Fibroblast of villous mesenchyme (primary cell): ENCODE measurements around the gene SBK2. TPM values are rescaled to one million over a fixed set of nuclear protein-coding genes. Genes with fewer than 3 reads are reported as not detected.

Experiments
- DNase-seq: peaks from one replicate; pipeline ENCODE4 v3.0.0-alpha.2; 2010; ENCODE audit warnings: low read depth
- H3K4me3 ChIP-seq: 2 replicates; pipeline ENCODE4 v1.5.1; 2011; ENCODE audit warnings: low read depth, mild to moderate bottlenecking, low read length
- CTCF ChIP-seq: IDR thresholded peaks from 2 replicates; pipeline ENCODE4 v1.5.1; 2012; ENCODE audit warnings: low read depth, mild to moderate bottlenecking, low read length; ENCODE audit not compliant: insufficient read depth
- total RNA-seq: library from RNA; depleted of rRNA; stranded (reverse); fragments of >200 nt; gene quantifications from 2 replicates; pipeline ENCODE4 v1.2.3, GENCODE V29; 2012

SBK2 gene
- total RNA-seq, 1 donor: not detected

DNA sequence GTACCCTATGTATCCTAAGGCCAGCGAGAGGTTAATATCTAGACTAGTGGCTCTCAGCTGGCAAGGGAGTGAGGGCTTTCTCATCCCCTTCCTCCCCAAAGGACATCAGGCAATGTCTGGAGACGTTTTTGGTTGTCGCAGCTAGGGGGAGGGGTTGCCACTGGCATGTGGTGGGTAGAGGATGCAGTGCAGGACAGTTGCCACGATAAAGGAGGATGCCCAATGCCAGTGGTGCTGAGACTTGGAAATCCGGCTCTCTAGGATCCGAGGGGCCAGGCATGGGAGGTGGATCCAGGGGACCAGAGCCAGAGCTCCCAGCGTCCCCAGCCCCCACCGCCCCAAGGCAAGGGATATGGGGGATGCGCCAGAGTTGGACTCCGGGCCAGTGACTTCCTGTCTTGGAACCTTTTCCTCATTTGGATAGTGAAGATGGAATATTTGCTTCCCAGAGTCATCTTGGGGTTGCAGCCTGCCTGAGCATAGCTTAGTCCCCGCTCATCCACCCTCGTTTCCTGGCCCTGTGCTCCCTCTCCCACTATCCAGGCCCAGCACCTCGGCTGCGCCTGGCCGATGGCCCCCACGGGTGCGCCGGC is 43.8 kb downstream of the SBK2 start:
- peak; percentile 45 for DNase-seq
- peak overlapping the region; percentile 40 for H3K4me3 ChIP-seq
- TF ChIP-seq CTCF: no peak

- no peak for DNase-seq
- no peak for TF ChIP-seq CTCF
- H3K4me3 ChIP-seq: no peak overlapping the region
Observed at GRCh38 chr19:55492362-55492944, 44.5 kb downstream of the SBK2 start.

DNA sequence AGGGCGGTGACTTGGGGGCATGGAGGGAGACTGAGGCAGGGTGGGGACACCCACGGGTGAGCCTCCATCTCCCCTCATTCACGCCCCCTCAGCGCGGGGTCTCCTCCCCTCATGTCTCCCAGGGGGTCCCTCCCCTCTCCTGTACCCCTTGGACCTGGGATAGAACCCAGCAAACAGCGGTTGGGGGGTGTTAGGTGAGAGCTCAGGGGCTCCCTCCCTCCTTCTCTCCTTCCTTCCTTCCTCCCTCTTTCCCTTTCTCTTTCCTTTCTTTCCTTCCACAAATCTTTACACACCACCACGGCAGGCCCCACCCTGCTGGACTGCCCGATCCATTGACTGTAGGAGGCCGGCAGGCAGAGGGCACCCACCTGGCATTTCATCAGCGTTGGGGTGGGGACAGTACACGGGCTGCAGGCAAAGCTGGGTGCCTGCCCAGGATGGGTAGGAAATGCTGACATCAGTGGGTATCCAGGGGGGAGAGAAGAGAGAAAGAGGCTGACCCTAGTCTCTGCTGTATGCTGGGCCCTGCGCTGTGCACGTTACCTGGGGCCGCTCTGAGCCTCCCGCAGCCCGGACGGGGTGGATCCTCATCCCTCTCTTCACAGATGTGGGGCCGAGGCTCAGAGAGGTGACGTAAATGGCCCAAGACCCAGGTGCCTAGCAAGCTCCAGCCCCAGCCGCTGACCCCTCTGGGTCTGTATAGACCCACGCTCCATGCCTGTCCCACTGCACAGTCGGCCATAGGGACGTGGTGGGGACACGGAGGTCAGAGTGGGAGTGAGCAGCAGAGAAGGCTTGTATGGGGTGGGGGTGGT is 45.2 kb downstream of the SBK2 start:
- no peak for DNase-seq
- no peak overlapping the region for H3K4me3 ChIP-seq
- no peak for TF ChIP-seq CTCF

DNA sequence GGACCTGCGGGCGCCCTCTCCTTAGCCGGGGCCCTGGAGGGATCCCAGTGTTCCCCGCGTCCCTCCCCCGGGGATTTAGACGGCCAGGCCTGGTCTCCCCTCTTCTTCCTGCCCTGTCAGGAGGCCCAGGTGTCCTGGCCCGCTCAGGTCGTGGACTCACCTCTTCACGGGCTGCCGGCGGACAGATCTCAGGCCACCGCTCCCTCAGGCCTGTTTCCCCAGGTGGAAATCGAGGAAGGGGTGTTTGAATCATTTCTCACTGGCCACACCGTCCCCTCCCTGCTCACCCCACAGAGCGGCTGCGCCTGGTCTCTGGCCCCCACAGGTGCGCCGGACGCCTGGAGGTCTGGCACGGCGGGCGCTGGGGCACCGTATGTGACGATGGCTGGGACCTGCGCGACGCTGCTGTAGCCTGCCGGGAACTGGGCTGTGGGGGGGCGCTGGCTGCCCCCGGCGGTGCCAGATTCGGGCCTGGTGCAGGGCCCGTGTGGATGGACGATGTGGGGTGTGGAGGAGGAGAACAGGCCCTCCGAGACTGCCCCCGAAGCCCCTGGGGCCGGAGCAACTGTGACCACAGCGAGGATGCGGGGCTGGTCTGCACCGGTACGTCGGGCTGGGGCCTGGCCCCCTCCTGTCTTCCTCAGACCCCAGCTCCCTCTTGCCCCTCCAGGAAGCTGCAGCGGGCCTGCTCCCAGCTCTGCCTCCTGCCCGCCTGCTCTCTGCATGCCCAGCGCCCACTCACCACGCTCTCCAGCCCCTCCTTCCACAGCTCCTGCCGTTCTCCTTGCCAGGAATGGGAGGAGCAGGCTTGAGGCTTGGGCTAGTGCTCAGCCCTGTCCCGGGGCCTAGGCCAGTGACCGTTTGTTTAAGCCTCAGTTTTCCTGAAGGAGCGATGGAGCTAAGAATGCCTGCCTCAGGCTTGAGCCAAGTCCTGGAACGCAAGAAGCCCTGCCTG is 46.2 kb downstream of the SBK2 start:
- DNase-seq: no peak
- no peak overlapping the region for H3K4me3 ChIP-seq
- no peak for TF ChIP-seq CTCF

GRCh38 chr19:55489711-55490477 is 47.0 kb downstream of the SBK2 start:
- DNase-seq: no peak
- no peak overlapping the region for H3K4me3 ChIP-seq
- no peak for TF ChIP-seq CTCF
